ENCODE measurements around the gene FBXW7.
A peak's percentile ranks its signal among the peaks of the same experiment; 100 is the strongest.
"Not testable (repeated sequence)": the region's sequence is repeated elsewhere in the genome, so short reads cannot be mapped to it uniquely, and the experiment has no call there.

FBXW7 gene, protein sequence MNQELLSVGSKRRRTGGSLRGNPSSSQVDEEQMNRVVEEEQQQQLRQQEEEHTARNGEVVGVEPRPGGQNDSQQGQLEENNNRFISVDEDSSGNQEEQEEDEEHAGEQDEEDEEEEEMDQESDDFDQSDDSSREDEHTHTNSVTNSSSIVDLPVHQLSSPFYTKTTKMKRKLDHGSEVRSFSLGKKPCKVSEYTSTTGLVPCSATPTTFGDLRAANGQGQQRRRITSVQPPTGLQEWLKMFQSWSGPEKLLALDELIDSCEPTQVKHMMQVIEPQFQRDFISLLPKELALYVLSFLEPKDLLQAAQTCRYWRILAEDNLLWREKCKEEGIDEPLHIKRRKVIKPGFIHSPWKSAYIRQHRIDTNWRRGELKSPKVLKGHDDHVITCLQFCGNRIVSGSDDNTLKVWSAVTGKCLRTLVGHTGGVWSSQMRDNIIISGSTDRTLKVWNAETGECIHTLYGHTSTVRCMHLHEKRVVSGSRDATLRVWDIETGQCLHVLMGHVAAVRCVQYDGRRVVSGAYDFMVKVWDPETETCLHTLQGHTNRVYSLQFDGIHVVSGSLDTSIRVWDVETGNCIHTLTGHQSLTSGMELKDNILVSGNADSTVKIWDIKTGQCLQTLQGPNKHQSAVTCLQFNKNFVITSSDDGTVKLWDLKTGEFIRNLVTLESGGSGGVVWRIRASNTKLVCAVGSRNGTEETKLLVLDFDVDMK

DNA sequence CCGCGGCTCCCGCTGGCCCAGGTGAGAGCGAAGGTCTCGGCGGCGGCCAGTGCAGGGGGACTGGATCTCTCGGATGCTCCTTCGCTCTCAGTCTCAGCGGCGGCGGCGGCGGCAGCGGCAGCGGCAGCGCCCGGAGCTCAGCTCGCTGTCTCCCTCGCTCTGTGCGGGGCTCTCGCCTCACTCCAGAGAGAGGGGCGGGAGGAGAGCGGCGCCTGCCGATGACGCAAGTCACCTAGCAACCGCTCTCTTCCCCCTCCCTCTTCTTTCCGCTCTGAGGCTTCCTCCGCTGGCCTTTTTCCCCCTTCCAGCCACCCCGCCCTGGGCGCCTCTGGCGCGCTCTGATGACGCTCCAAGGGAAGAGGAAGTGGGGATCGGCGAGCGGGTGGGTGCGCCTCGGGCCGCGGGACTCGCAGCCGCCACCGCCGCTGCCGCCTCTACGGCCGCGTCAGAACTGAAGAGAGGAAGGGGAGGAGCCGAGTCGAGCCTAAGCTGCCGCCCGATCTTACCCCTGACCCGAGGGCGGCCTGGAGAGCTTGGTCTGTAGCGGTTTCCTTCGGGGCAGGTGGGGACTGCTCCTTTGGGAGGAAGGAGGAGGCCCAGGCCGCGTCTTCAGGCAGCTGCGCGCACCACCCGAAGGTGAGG, at the start of gene FBXW7:
FBXW7 (minus strand) TSS at position 190 of the 642 bp plus-strand sequence. CDS start 124,289 bp downstream, outside the sequence.
- peak; percentile 100 for DNase-seq

GRCh38 chr4:152585023-152585441, 49.1 kb upstream of the FBXW7 start:
- no peak for DNase-seq

GRCh38 chr4:152581536-152582160, 45.8 kb upstream of the FBXW7 start:
- DNase-seq, result no peak

DNA sequence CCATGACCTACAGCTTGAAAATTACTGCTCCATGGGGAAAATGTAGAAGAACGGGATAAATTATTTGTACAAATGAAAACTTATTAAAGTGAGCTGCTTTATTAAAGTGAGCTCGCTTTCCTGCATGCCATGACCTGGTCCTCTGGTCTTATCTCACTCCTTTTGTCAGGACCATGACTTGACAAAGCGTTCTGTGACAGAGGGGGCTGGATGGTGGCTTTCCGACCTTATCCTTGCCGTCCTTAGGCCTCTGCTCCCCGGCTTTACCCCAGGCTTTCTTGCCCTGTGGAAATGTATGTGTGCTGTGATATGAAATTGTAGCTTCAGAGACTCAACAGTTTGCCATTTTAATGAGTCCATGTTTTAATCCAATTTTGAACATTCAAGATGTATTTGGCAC, 44.0 kb upstream of the FBXW7 start:
- no peak for DNase-seq

DNA sequence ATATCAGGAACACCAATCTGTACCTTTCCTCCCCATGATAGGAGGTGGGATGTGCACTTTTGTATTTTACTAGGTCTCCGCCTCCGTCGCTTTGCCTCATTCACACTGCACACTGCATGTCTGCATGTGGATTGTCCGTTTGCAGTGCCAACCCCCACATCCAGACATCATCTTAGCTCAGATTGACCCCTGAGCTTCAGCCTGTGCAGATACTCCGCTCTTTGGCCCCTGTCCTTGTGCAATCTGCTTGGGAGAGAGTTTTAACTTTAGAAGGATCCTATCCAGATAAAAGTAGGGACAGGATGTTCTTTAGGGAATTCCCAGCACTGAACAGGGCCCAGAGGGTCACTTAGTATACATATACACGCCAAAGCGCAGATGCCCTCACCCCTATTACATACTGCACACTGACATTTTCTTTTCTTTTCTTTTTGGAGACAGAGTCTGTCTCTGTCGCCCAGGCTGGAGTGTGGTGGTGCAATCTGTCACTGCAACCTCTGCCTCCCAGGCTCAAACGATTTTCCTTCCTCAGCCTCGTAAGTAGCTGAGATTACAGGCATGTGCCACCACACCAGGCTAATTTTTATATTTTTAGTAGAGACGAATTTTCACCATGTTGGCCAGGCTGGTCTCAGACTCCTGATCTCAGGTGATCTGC, 43.3 kb upstream of the FBXW7 start:
- DNase-seq, result no peak

- DNase-seq, result no peak
Measured at GRCh38 chr4:152578670-152579069, 42.8 kb upstream of the FBXW7 start.

DNA sequence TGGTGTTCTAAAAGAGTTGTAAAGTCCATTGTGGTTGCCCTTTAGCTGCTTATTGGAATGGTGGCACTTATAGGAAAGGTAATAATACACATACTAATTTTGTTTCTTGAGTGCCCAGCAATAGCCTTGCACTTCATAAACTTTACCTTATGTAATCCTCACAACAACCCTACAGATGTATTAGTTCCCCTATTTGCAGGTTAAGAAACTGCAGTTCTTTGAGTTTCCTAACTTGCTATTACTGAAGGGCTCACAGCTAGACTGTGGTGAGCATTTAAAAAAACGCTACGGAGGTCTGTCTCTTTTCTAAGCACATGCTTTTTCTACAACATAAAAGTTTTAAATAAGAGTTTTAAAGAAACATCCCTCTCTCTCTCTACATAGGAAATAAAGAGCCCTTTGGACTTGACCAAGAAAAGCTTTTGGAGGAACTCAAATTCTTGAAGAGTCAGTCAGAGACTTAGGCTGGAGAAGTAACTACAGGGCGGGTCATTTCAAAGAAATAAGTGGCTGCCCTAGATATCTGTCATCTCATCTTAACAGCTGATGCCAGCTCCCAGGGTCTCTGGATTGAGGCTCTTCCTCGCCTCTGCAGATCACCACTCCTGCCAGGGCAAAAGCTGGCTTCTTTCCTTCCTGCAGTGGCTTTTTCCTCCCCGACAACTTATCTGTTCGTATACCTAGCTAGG, 42.0 kb upstream of the FBXW7 start:
- no peak for DNase-seq

GRCh38 chr4:152575533-152575932, 39.6 kb upstream of the FBXW7 start:
- no peak for DNase-seq

- no peak for DNase-seq
Measured at GRCh38 chr4:152573861-152574260, 38.0 kb upstream of the FBXW7 start.

DNA sequence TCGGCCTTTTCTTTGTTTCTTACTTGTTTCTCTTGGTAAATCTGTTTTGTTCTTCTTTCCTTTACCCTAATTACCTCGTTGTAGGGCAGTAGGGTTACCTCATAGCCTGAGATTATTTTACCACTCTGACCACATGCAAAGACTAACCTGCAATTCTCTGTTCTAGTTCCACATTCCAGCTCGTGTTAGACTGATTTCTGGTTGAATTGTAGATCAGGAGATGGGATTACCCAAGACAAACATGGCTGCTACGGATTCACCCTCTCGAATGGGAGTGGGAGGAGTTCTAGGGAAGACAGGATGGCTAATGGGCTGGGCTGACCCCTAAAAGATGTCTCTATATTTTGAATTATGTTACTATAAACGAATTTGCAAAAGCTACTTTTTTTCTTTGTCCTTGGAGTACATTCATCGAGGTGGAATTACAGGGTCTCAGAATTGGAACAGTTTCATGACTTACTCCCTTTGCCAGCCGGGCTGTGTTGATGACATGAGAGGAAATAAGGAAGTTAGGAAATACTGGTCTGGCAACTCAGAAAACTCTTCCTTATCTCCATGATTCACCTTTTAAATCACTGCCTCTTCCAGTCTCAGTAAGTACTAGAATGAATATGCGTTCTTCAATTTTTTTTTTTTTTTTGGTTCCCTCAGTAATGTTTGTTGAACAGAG, 36.7 kb upstream of the FBXW7 start:
- no peak for DNase-seq

- no peak for DNase-seq
Measured at GRCh38 chr4:152571770-152572169, 35.9 kb upstream of the FBXW7 start.

- no peak for DNase-seq
Measured at GRCh38 chr4:152571296-152571695, 35.4 kb upstream of the FBXW7 start.

- DNase-seq, result no peak
Measured at GRCh38 chr4:152565333-152565732, 29.4 kb upstream of the FBXW7 start.

DNA sequence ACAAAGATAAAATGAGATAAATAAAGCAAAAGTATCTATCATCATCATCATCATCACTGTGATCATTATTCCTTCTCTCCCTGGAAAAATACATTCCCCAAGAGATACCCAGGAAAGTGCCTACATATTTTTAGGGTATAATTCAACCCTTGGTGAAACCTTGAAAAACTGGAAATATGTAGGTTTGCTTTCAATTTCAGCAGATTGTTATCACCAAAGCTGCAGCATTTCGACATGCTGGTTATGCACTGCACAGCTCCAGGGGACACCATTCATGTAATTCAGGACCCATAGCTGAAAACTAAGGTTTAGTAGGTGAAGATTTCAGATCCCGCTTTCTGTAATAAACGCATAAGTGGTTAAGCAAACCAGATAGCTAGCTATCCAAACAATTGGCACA, 28.4 kb upstream of the FBXW7 start:
- DNase-seq, result no peak

DNA sequence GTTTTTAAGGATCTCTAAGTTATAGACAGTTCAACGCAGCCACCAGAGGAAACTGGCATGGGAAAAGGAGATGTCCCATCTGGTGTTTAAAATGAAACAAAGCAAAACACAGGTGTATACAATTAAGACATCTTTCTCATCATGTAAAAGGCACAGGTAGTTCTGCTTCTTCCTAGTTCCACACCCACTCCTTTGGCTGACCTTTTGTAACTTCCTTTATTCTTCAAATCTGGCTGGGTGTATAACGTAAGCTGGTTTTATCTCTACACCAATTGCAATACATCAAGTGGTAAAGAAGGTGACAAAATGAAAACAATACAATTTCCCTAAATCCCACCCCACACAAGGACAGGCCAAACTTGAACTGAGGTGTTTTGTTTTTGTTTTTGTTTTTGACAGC, 27.3 kb upstream of the FBXW7 start:
- no peak for DNase-seq

DNA sequence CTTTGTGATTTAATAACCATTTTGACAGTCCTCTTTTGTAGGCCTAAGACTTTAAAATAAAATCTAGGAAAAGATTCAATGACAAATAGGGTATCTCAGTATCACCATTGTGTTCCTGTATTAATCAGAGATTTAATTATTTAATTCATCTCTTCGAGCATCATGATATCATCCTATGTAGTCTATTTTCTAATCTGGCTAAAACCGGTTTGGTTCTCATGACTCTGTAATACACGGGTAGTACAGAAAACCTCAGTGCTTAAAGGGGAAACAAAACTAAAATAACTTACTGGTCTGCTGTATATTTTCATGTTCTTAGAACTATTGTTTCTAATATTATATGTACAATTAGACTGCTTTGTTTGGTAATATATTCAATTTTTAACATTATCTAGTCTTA, 23.7 kb upstream of the FBXW7 start:
- DNase-seq, result no peak

DNA sequence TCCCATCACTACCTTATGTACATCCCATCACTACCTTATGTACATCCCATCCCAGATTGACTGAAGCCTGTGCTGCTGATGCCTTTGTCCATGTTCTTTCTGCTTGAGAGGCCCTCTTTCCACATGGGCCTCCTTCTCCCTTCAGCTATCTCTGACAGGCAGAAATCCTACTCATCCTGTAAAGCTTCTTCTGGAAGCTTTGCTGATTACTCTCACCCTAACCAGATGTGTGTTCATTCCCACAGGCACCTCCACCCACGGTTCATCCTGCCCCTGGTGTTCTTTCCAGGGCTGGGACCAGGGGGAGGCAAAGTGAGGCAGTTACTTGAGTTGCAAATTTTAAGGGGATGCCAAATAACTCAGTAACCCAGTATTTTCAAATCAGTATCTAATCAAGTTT, 22.5 kb upstream of the FBXW7 start:
- no peak for DNase-seq

- no peak for DNase-seq
Measured at GRCh38 chr4:152556834-152557233, 20.9 kb upstream of the FBXW7 start.

DNA sequence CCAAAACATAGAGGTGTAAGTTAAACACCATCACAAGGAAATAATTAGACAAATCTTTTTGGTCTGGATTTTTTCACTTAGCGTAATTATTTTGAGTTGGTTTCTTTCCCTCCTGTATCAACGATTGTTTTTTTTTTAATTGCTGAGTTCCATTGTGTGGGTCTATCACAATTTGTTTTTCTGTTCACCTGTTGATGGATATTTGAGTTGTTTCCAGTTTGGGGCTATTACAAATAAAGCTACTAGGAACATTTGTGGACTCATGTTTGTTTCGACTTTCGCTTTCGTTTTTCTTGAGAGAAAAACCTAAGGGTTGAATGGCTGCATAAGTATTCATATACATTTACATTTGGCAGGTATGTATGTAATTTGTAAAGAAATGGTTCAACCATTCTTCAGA, 20.4 kb upstream of the FBXW7 start:
- no peak for DNase-seq

DNA sequence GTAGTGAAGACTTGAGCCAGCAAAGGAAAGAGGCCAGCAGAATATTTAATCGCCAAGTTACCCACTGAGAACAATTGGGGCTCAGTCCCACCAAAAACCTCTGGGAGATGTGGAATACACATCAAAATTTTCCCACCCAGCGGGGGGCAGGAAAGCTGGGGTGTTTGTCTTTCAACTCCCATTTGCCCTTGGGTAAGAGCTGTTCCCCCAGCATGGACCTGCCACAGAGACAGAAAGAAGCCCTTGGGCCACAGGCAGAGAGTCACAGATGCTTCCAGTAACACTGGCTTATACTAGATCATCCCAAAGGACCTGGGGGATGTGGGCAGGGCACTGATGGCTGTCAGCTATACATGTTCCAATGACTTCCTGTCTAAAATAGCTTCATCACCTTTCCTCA, 18.9 kb upstream of the FBXW7 start:
- no peak for DNase-seq

- not testable (repeated sequence) for DNase-seq
Measured at GRCh38 chr4:152550687-152551086, 14.8 kb upstream of the FBXW7 start.

GRCh38 chr4:152545088-152545487, 9.2 kb upstream of the FBXW7 start:
- DNase-seq, result no peak
